ENCODE measurements around the gene SERPINA5. TPM values are rescaled to one million over a fixed set of nuclear protein-coding genes. Genes with fewer than 3 reads are reported as not detected.

SERPINA5 gene
- total RNA-seq, 1 experiment from 2014 or later: 1.5 TPM

- no peak for TF ChIP-seq ATF6 (CRISPR knock-in tag; IDR thresholded peaks at IDR 0.05)
Observed at GRCh38 chr14:94613720-94614644, 32.8 kb downstream of the SERPINA5 start (continued).

GRCh38 chr14:94614802-94615201, 33.6 kb downstream of the SERPINA5 start:
- Mint-ChIP-seq H3K4me1 (no peaks in the 10 kb centered on the region), H3K27ac (no peak overlapping the region), H3K9me3 (peaks cover 43% of the 10 kb centered on the region), H3K36me3 (peaks cover 27% of the 10 kb centered on the region), H3K27me3 (ENCODE audit: low read depth) (peaks cover 3% of the 10 kb centered on the region), H3K4me3 (no peak overlapping the region)
- ATAC-seq (no peak), DNase-seq (ENCODE audit: low spot score) (no peak)
- TF ChIP-seq FOXP4 (CRISPR knock-in tag; IDR thresholded peaks at IDR 0.05) (no peak), CREB1 (CRISPR knock-in tag; IDR thresholded peaks at IDR 0.05) (no peak), KAT7 (CRISPR knock-in tag; IDR thresholded peaks at IDR 0.05; ENCODE audit: borderline replicate concordance) (no peak), IRF2 (CRISPR knock-in tag; IDR thresholded peaks at IDR 0.05; ENCODE audit: borderline replicate concordance, low read depth) (no peak), OVOL2 (CRISPR knock-in tag; IDR thresholded peaks at IDR 0.05; ENCODE audit: borderline replicate concordance) (no peak), GTF2I (CRISPR knock-in tag; conservative IDR thresholded peaks at IDR 0.05) (no peak), ZNF219 (CRISPR knock-in tag; IDR thresholded peaks at IDR 0.05; ENCODE audit: borderline replicate concordance) (no peak), ZMAT4 (CRISPR knock-in tag; IDR thresholded peaks at IDR 0.05) (no peak), SMAD3 (CRISPR knock-in tag; IDR thresholded peaks at IDR 0.05; ENCODE audit: borderline replicate concordance) (no peak), ZNF423 (CRISPR knock-in tag; IDR thresholded peaks at IDR 0.05) (no peak)
- ChIA-PET POLR2A (no interaction called here), CTCF (interaction anchor here (0.8 to 3.5 kb wide), 3 partner anchors 57 to 828 kb away, joined by 3 to 10 read pairs (median 4); no protein-coding TSS in a partner anchor)

- Mint-ChIP-seq H3K4me3 (no peak overlapping the region), H3K36me3 (peaks cover 27% of the 10 kb centered on the region), H3K4me1 (no peaks in the 10 kb centered on the region), H3K9me3 (peaks cover 47% of the 10 kb centered on the region), H3K27me3 (ENCODE audit: low read depth) (peaks cover 3% of the 10 kb centered on the region), H3K27ac (no peak overlapping the region)
- ATAC-seq (no peak), DNase-seq (ENCODE audit: low spot score) (no peak)
- ChIA-PET CTCF (interaction anchor here (1.3 to 3.5 kb wide), 2 partner anchors 56 to 129 kb away, joined by 4 to 10 read pairs; no protein-coding TSS in a partner anchor), POLR2A (no interaction called here)
- TF ChIP-seq SP1 (CRISPR knock-in tag; conservative IDR thresholded peaks at IDR 0.05): no peak
- no peak for TF ChIP-seq ZMAT4 (CRISPR knock-in tag; IDR thresholded peaks at IDR 0.05)
- no peak for TF ChIP-seq EMX1 (CRISPR knock-in tag; IDR thresholded peaks at IDR 0.05)
- no peak for TF ChIP-seq RELA (CRISPR knock-in tag; IDR thresholded peaks at IDR 0.05; ENCODE audit: borderline replicate concordance)
- no peak for TF ChIP-seq E2F5 (CRISPR knock-in tag; IDR thresholded peaks at IDR 0.05)
- TF ChIP-seq PRDM15 (CRISPR knock-in tag; IDR thresholded peaks at IDR 0.05): no peak
- TF ChIP-seq ZNF138 (CRISPR knock-in tag; conservative IDR thresholded peaks at IDR 0.05): no peak
- no peak for TF ChIP-seq CTCF (IDR thresholded peaks at IDR 0.05)
- no peak for TF ChIP-seq E2F1 (CRISPR knock-in tag; IDR thresholded peaks at IDR 0.05)
- TF ChIP-seq TEAD1 (CRISPR knock-in tag; IDR thresholded peaks at IDR 0.05): no peak
Observed at GRCh38 chr14:94615254-94615653, 34.0 kb downstream of the SERPINA5 start.

All from WTC11 (cell line).